ENCODE results near the gene PI16.

DNA sequence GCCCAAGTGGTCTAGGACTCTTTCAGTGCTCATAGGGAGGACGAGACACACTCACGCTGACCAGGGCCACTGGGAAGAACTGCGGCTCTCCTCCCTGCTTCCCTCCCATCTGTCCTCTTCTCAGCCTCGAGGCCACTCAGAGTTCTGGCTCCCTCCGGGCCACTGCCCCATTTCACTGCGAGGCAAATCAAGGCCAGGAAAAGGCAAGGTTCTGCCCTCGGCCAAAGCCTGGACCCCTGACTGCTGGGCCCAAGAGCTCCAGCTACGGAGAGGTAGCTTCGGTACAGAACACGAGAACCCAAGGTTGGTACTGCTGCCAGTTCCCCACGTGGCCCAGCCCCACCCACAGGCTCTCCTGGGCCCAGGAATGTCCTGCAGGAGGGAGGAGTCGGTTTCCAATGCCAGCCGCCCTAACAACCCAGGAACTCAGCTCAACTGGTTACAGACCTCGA, 14.7 kb downstream of the PI16 start:
- TF ChIP-seq YY1 (IDR thresholded peaks at IDR 0.05; ENCODE audit: insufficient read depth, insufficient read length), result no peak
- TF ChIP-seq ZNF274 (IDR thresholded peaks at IDR 0.05; ENCODE audit: low read depth, low read length), result no peak

Measured in NT2/D1 (cell line).